GM19463 (cell line): ENCODE results near the gene SUGCT.

Experiments
- ATAC-seq: cut with Tn5 transposase; IDR thresholded peaks from one replicate; pipeline ENCODE4 v1.9.1; 2021; ENCODE audit warnings: mild to moderate bottlenecking, moderate library complexity; ENCODE audit not compliant: unreplicated experiment

Gene SUGCT

DNA sequence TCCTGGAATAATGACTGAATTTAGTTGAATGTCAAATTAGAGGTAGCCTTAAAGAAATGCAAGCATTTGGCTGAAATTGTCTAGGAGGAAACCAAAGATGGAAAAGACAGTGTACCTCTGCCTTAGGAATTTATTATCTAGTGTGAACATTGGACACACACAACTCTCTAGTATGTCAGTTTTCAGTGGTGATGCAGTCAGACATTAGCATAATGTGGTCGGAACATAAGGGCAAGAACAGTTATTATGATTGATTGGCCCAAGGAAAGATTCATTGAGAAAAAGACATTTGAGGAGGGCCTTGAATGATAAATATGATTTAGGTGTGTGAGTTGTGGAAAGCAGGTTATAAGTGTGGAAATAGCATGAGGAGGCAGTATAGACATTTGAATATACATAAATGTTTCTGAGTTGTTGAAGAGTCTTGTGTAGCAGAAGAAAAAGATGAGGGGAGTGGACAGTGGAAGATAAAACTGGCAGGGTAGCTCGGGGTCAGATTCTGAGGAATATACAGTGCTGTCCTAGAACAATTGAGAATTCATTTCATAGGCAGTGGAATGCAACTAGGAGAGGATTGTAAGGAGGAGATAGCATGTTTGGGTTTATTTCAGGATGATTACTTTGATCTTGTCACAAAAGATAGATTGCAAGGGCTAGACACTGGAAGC, 414.7 kb downstream of the SUGCT start:
- ATAC-seq = no peak

DNA sequence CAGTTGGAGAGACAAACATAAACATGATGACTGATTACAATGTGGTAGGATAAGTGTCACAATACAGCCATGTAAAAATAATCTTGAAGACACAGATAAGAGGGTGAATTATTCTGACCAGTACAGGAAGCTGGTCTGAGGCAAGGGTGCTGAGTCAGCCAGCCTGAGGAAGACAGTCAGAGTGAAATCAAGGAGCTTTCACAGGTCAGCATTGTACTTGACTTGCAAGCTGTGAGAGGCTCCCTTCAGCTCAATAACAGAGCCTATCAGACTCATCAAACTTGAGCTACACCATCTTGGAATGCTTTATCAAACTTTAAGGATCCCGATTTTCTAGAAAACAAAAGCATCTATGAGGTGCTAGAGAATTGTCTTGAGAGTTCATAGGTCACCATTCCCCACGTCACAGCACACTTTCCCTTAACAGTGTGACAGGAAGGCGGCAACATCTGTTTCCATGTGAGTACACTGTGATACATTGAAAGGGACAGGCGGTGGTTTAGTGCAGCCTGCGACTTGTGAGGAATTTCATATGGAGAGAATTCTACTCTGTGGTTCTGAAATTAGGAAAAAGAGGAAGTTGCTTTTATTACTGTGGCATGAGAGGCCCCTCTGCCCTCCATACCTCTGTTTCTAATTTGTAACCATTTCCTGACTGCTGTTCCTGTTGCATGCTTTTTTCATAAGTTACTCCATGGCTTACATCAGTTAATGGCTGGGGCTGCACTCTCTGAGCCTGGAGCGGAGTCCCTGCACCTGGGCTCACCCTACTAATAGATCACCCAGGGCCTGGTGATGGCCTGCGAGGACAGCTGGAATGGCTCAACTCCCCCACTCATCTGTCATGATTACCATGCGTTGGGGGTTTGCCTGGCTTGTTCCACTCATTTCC, 417.1 kb downstream of the SUGCT start:
- ATAC-seq = peak; percentile 83

DNA sequence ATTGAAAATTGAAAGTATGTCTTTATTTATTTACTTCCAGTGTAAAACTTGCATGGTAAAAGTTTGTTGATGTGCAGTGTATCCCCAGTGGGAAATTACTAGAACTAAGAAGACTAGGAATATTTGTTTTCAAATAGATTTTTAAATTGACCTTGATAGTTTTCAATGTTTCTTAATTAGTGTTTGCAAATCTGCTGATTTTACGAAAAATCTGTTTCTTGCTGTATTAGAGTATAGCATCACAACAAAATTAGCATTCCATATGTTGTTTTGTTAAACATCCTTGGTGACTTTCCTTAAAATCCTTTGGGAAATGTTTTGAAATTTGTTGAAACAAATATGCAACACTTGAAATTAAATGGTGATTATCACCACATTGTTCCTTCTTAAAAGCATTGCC, 425.9 kb downstream of the SUGCT start:
- ATAC-seq = no peak

DNA sequence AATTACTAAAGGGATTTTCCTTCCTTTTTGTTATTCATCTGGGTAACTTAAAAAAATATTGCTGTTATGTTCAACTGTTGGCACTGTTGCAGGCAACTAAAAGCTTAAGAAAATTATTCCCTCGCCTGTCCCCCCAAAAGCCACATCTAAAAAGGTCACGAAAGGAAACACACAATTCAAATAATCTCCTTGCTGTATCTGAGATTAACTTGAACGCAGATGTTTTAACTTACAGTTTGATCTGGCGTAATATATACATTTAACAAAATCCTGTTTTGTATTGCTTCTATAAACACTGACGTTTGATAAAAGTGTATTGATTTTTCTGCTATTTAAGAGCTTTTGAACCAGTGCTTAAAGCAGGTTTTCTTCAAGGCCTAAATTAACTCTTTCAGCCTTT, 432.1 kb downstream of the SUGCT start:
- no peak for ATAC-seq

DNA sequence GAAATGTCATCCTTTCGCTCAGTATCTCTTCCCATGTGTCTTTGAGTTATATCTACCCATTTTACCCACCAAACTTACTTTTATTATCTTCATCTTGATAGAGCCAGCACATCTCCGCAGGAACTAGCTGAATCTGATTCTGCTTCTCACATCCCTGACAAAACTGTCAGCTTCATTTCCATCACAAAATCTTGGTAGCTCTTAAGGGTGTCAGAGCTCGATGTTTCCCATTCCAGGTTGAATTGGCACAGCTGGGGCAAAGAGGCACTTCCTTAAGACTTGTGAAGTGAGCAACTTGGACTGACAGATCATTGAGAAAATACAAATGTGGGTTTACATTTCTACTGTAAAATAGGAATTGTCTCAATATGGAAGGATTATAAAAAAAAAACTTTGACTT, 434.5 kb downstream of the SUGCT start:
- ATAC-seq = no peak

DNA sequence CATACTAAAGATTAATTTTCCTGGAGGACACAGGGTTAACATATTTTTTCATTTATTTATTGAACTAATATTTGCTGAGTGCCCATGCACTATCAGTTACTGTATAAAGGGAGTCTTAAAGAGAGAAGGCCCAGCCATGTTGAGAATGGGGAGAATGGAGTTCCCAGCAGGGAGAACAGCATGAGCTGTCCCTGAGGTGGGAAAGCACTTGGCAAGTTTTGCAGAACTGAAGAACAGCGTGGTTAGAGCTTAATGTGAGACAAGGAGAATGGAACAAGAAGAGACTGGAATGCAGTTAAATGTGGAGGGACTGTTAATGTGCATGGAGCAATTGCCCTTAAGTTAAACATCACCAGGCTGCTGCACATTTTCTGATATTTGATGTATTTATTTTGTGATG, 435.4 kb downstream of the SUGCT start:
- no peak for ATAC-seq

DNA sequence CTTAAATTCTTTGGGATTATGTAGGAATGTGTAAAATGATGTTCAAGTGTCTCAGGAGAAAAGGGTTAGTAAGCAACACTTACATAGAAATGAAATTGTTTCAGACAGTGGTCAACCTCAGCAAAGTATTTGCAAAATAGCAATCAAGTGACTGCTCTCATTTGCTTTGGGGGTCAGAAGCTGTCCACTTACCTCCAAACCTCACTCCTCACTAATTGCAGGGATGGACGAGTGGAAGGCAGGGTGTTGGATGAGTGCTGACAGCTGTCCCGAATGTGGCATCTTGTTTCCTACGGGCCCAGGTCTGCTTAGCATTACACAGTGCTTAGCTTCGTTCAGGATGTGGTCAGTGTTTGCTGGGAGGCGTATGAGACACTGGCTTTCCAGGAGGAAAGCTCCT, 437.0 kb downstream of the SUGCT start:
- no peak for ATAC-seq

DNA sequence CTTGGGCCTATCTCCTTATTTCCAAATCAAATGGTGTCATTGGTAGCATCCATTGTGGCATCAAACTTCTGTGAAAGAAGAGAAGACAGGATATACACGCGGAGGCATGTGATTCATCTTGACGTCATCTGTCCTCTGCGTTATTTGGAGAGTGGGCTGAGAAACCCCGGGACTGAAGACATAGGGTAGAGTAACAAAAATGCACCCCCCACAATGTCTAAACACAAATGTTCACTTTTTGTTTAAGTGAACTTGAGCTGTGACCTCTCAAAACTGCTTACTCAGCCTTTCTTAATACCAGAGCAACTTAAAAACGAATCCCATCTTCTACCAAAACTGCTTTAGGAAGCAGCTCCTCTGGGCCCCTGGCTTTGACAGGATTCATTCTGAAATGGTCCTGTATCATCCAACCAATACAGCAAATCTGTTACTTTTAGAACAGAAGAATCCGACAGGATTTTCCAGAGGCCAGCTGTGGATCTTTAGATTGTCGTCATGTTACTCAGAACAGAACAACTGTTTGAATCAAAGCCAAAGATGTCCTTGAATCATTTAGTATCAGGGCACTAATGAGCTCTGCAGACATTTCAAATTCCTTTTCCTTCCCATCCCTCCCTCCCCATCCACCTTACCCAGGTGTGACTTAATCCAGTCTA, 438.1 kb downstream of the SUGCT start:
- ATAC-seq = no peak

DNA sequence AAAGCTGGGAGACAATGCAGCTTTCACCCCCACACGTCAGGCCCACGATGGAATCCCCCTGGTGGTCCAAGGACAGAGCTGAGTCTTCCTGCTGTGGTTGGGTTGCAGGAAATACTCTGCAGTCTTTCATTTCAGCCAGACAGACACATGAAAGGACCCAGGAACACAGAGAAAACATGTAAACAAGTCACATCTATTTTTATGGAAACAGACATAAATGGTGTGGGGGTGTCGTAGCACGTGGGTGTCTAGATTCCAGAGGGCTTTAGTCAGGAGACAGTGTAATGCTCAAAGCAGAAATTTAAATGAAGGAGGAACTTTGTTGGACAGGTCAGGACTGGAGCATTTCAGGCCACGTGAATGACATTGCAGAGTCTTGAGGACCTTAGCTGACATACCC, 444.6 kb downstream of the SUGCT start:
- ATAC-seq = no peak

DNA sequence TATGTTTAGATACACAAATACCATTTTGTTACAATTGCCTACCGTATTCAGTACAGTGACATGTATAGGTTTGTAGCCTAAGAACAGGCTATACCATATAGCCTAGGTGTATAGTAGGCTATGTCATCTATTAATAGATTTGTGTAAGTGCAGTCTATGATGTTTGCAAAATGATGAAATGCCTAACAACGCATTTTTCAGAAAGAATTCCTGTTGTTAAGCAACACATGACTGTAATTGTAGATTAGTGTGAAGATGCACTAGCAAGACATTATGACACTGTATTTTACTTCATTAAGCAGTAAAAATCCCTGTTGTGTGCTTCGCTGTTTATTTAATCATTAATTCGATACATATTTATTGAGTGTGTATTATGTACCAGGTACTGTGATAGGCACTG, 446.0 kb downstream of the SUGCT start:
- no peak for ATAC-seq

DNA sequence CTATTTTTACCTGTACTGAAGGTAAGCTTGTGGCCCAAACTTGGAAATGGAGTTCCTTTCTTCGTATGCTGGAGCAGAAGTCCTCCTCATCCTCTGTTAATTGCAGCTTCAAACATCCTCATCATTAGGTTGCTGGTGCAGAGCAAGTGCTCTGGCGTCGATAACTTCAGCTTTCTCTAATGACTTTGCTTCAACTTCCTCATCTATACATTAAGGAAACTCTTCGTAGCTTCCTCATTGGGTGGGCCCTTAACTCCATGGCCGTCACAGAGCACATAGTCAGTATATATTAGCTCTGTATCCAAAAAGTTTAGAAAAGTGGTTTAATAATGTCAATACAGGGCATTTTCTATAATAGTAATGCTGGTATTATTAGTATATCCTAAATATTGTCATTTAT, 447.7 kb downstream of the SUGCT start:
- ATAC-seq = no peak

DNA sequence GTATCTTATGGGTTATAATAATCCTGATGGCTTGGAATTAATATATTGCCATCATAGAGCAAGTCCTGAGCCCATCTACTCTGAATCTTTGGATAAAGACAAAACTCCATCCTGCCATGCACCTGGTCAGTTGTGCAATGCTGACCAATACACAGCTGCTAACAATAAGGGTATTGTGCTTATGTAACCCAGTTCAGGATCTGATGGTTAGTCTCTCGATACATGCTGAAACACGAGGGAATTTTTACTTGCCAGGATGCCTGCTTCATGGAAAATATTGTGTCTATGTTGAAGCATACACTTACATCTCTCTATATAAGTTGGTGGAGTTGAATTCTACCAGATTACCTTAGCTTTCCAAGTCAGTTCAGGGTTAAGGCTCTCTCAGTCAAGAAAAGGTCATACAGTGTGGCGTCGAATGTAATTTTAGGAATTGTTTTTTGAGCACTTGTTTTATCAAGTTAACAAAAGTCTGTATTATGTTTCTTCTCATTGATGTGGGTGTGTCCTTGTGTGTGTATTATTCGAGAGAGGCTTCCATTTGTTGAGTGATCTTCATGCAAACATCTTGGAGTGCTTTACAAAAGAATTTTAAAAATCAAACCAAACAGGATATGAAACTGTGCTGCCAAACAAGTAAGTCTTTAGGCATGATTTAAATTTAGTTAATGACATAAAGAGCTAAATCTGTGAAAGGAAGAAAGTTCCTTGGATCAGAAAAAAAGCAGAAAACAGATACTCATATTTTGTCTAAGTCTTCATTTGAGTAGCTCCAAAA, 449.1 kb downstream of the SUGCT start:
- no peak for ATAC-seq

DNA sequence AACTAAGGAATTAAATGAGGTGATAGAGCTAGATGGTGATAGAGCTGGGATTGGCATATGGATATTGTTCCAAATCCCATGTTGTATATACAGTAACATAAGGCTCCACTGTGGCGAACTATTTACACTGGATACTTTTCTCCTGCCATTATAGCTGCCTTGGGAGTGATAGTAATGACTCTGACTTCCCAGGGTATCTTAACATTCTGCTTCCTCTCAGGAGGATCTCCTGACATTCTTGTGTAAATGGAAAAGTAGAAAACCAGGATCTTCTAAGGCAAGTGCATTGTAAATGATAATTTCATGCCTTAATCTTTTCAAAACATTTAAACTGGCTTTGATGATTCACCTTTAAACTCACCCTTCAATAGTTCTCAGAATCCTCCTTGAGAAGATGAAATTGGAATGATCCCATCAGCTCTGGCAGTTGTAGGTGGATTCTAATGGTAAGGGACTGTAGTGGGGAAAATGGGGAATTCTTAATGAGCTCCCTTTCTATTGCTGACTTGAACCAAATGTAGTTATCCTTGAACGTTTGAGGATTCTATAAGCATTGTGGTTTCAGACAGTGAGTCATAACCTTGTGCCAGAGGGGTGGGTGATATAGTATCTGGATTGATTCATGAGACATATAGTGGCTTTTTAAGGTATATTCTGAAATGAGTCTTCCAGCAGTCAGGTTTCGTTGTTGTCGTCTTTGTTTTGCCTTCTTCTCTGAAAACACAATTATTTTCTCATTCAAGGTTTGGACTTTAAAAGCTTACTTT, 450.0 kb downstream of the SUGCT start:
- ATAC-seq = no peak

DNA sequence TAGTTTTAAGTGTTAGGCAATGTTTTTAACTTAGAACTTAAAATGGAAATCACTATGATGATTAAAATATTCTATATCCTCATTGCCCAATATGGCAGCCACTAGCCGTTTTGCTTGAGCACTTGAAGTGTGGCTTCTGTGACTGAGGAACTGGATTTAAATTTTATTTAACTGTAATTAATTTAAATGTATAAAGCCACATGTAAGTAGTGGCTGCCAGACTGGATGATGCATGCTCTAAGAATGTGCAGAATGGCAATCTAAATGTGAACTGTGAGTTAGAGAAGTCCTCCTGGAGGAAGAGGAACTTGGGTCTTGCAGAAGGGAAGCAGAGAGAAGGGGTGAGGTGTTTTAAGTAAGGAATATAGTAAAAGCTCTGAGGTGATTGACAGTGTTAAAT, 451.4 kb downstream of the SUGCT start:
- ATAC-seq = no peak

DNA sequence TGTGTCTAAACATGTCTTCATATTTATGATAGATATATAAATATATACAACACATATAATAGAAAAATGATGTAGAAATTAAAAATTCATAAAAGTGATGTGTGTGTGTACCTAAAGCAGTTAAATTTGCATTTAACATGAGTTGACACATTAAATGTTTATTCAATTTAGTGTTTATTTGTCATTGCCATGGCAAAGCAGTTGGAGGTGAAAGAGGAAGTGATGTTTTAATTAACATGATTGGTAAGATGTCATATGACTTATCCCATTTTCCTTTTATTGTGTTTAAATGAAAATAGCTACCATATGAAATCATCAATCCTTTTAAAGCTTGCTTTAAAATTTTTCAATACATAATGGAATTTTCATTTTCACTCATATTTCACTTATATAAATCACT, 452.6 kb downstream of the SUGCT start:
- ATAC-seq = no peak

DNA sequence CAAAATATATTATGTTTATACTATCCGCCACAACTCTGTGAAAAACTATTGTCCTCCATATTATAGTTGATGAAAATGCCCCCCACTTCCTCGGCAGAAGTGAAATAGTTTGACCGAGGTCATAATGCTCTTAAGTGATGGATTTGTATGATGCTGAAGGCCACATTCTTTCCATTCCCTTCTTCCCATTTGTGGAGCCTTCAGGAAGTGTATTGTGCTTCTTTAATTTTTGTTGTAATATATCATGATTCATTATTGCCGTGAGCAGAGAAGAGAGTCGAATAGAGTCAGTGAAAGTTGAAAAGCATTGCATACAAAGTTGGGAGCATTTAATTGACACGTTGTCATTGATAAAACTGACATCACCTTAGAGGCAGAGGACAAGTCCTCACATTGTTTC, 460.3 kb downstream of the SUGCT start:
- no peak for ATAC-seq

DNA sequence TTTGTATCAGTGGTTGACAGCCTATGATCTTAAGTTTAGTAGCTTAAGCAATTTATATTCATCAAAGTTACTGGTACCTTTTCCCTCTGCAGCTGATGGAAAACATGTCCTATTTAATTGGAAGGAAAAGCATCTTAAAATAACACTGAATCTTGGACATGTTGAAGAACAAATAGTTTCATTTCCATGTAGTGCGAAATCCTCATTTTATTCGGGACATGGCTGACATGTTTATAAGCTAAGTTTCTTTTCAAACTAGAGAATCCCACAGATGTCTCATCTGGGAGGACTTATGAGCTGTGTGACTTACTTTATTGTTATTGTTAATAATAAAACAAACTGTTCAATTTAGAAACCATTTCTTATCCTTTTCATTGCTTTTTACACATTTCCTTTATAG, 461.0 kb downstream of the SUGCT start:
- no peak for ATAC-seq

DNA sequence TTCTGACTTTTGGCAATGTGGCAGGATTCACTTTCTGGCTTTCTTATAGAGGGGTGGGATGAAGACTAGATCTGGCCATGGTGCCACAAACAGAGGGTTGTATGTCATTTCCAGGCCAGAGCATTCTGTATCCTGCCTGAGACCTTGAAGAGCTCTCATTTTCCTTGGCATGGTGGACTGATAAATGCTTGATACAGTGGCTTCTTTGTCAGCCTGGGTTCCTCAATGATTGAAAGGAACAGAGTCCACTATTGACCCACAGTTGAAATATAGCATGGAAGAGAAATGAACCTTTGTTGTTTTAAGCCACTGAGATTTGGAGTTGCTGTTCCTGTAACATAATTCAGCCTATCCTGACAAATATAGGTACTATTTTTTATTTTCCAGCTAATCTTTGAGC, 462.7 kb downstream of the SUGCT start:
- no peak for ATAC-seq

DNA sequence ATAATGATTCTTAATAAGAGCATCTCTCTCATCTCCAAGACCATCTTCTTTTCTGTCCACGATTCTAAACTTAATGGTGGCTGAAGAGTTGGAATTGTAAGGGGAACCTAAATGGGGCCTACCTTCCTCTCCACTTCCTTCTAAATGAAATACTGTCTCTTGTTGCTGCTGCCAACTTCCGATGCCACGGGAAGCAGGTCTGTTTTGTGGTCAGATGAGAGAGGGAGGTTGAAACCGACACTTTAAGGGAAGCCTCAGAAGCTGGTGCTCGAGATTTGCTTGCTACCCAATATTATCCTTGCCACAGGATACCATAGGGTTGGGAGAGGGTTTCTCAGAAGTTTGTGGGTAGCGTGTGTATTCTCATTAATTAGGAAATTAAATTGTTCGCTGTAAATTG, 464.1 kb downstream of the SUGCT start:
- no peak for ATAC-seq

DNA sequence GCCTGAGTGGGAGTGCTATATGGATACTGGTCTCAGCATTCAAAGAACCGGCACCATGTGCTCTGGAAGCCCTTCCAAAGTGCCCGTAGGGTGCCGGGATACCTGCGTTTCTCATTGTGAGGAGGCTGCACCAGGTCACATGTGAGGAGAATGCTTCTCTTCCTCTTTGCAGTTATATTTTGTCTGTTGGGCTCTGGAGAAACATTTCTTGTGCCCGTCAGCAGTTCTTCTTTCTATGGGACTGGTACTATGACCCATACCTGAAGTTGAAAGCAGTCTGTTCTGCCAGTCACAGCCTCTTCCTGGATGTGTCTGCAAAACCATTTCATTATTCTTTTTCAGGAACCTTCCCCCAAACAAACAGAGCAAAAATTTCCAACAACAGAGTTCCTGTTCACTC, 465.0 kb downstream of the SUGCT start:
- no peak for ATAC-seq
